ENCODE measurements around the gene PDCL2. TPM values are rescaled to one million over a fixed set of nuclear protein-coding genes. Genes with fewer than 3 reads are reported as not detected.

PDCL2 gene
- total and polyA plus RNA-seq, 2 of the 8 experiments (the other 6 are each of a cell fraction or from before 2014, with no cell fraction given) = not detected

DNA sequence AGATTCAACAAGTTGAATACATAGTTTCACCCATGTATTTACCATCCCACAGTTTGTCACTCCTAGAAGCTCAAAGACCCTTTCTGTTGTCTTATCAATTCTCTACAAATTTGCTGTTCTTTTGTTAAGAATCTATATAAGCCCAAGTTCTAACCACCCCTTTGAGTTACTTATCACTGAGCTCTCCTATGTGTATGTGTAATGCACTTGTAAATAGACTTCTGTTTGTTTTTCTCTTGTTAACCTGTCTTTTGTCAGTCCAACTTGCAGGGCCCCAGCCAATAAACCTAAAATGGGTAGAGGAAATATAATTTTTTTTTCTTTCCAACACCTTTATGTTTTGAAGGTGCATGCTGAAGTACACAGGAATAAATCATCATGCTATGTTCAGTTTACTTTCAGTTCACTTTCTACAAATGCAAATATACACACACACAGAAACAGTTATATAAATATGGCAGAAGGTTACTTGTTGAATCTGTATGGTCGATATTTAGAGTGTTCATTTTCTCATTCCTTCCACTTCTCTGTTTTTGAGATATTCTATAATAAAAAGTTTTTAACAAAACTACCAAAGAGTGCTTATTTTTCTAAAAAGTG is 23.0 kb downstream of the PDCL2 start (continued):
- TF ChIP-seq CHD7 (IDR thresholded peaks at IDR 0.05; ENCODE audit: insufficient replicate concordance, low read length) = no peak
- TF ChIP-seq NRF1 (IDR thresholded peaks at IDR 0.05; ENCODE audit: low read depth, low read length) = no peak
- TF ChIP-seq SP4 (IDR thresholded peaks at IDR 0.05; ENCODE audit: low read length) = no peak

All from H1 (cell line).